WTC11 (cell line): Measurements from ENCODE around the gene TEKT2. TPM values are rescaled to one million over a fixed set of nuclear protein-coding genes. Genes with fewer than 3 reads are reported as not detected.

Source experiments
- AFF4 ChIP-seq: sonication (generic); formaldehyde crosslinking; IDR thresholded peaks from 2 replicates; pipeline ENCODE4 v1.8.1; 2023; ENCODE audit warnings: mild to moderate bottlenecking, missing genetic modification reagents, borderline replicate concordance
- ARID4B ChIP-seq: sonication (generic); formaldehyde crosslinking; IDR thresholded peaks from 2 replicates; pipeline ENCODE4 v1.8.0; 2023; ENCODE audit warnings: missing genetic modification reagents, mild to moderate bottlenecking, borderline replicate concordance
- ATF3 ChIP-seq: sonication (generic); formaldehyde crosslinking; conservative IDR thresholded peaks from 2 replicates; pipeline ENCODE4 v1.8.1; 2022; ENCODE audit warnings: mild to moderate bottlenecking, missing genetic modification reagents
- E2F4 ChIP-seq: sonication (generic); formaldehyde crosslinking; IDR thresholded peaks from 2 replicates; pipeline ENCODE4 v1.8.1; 2022; ENCODE audit warnings: low read depth, mild to moderate bottlenecking, moderate library complexity, missing genetic modification reagents, borderline replicate concordance
- EMX1 ChIP-seq: fragments of 250-450 bp; sonication (Bioruptor Pico); IDR thresholded peaks from 2 replicates; pipeline ENCODE4 v1.8.0; 2021; ENCODE audit warnings: mild to moderate bottlenecking
- ERG ChIP-seq: fragments of 250-450 bp; sonication (Bioruptor Pico); IDR thresholded peaks from 2 replicates; pipeline ENCODE4 v1.8.0; 2021; ENCODE audit warnings: mild to moderate bottlenecking
- GABPB1 ChIP-seq: sonication (generic); formaldehyde crosslinking; IDR thresholded peaks from 2 replicates; pipeline ENCODE4 v1.8.1; 2023; ENCODE audit warnings: mild to moderate bottlenecking, missing genetic modification reagents
- GRHL2 ChIP-seq: fragments of 250-450 bp; sonication (Bioruptor Pico); IDR thresholded peaks from 2 replicates; pipeline ENCODE4 v1.8.0; 2022; ENCODE audit warnings: mild to moderate bottlenecking, moderate library complexity; ENCODE audit not compliant: insufficient replicate concordance, severe bottlenecking
- JAZF1 ChIP-seq: fragments of 250-450 bp; sonication (Bioruptor Pico); IDR thresholded peaks from 2 replicates; pipeline ENCODE4 v1.9.0; 2021; ENCODE audit warnings: moderate library complexity, mild to moderate bottlenecking, inconsistent platforms
- KAT7 ChIP-seq: sonication (generic); formaldehyde crosslinking; IDR thresholded peaks from 2 replicates; pipeline ENCODE4 v1.8.1; 2023; ENCODE audit warnings: missing genetic modification reagents, mild to moderate bottlenecking, borderline replicate concordance
- MLX ChIP-seq: sonication (generic); formaldehyde crosslinking; IDR thresholded peaks from 2 replicates; pipeline ENCODE4 v1.8.1; 2023; ENCODE audit warnings: mild to moderate bottlenecking, missing genetic modification reagents, moderate library complexity
- RELA ChIP-seq: sonication (generic); formaldehyde crosslinking; IDR thresholded peaks from 2 replicates; pipeline ENCODE4 v1.8.1; 2022; ENCODE audit warnings: missing genetic modification reagents, mild to moderate bottlenecking, borderline replicate concordance
- RORB ChIP-seq: fragments of 250-450 bp; sonication (Bioruptor Pico); IDR thresholded peaks from 2 replicates; pipeline ENCODE4 v1.9.0; 2021; ENCODE audit warnings: mild to moderate bottlenecking
- TCF7 ChIP-seq: sonication (generic); formaldehyde crosslinking; IDR thresholded peaks from 2 replicates; pipeline ENCODE4 v1.8.0; 2022; ENCODE audit warnings: mild to moderate bottlenecking, low read depth, missing genetic modification reagents, moderate library complexity
- ZMAT4 ChIP-seq: fragments of 250-450 bp; sonication (Bioruptor Pico); IDR thresholded peaks from 2 replicates; pipeline ENCODE4 v1.9.0; 2021; ENCODE audit warnings: mild to moderate bottlenecking
- ZNF219 ChIP-seq: sonication (generic); formaldehyde crosslinking; IDR thresholded peaks from 2 replicates; pipeline ENCODE4 v1.8.0; 2023; ENCODE audit warnings: missing genetic modification reagents, mild to moderate bottlenecking, borderline replicate concordance
- ZNF532 ChIP-seq: fragments of 250-450 bp; sonication (Bioruptor Pico); IDR thresholded peaks from 2 replicates; pipeline ENCODE4 v1.9.0; 2021; ENCODE audit warnings: mild to moderate bottlenecking, borderline replicate concordance
- ZSCAN18 ChIP-seq: fragments of 250-450 bp; sonication (Bioruptor Pico); IDR thresholded peaks from 2 replicates; pipeline ENCODE4 v2.1.2; 2022; ENCODE audit warnings: mild to moderate bottlenecking, moderate library complexity
- total RNA-seq: library from RNA; stranded (reverse); gene quantifications from 3 replicates; pipeline ENCODE4 v1.2.3, GENCODE V29; 2021

TEKT2 gene
- total RNA-seq, 1 experiment from 2014 or later, result 1.9 TPM

GRCh38 chr1:36088577-36089392 lies 4.9 kb downstream of the TEKT2 start, which contains the start of gene ADPRS (continued):
- TF ChIP-seq KAT7 (CRISPR knock-in tag) (peak; percentile 99), E2F4 (CRISPR knock-in tag) (peak; percentile 79), ZSCAN18 (CRISPR knock-in tag) (no peak), ARID4B (CRISPR knock-in tag) (peak; percentile 94), TCF7 (0 out of 2 replicates have a peak, but pooled peaks have one; percentile 71), ZMAT4 (CRISPR knock-in tag) (no peak), EMX1 (CRISPR knock-in tag) (0 out of 2 replicates have a peak, but pooled peaks have one; percentile 10), GABPB1 (CRISPR knock-in tag) (peak; percentile 94), JAZF1 (CRISPR knock-in tag) (no peak), ATF3 (CRISPR knock-in tag) (no peak), MLX (peak; percentile 47; the same call in 1 of the 2 replicates), ERG (CRISPR knock-in tag) (no peak), RORB (no peak), GRHL2 (CRISPR knock-in tag) (no peak), AFF4 (CRISPR knock-in tag) (0 out of 2 replicates have a peak, but pooled peaks have one; percentile 84), ZNF532 (CRISPR knock-in tag) (no peak), RELA (CRISPR knock-in tag) (peak; percentile 85; the same call in 1 of the 2 replicates), ZNF219 (CRISPR knock-in tag) (no peak)
